KOPT-K1 (cell line): Measurements from ENCODE around the gene TMEM170B.
A peak's percentile ranks its signal among the peaks of the same experiment; 100 is the strongest.

ENCODE experiments used
- H3K27ac ChIP-seq: fragments of 200-600 bp; sonication (generic); 2 replicates; pipeline ENCODE4 v1.5.1; 2016; ENCODE audit warnings: antibody characterized with exemption, mild to moderate bottlenecking, low read depth, low read length; ENCODE audit not compliant: poor library complexity, severe bottlenecking
- H3K36me3 ChIP-seq: fragments of 200-600 bp; sonication (generic); 2 replicates; pipeline ENCODE4 v1.5.1; 2017; ENCODE audit warnings: antibody characterized with exemption, mild to moderate bottlenecking, low read length, moderate library complexity; ENCODE audit not compliant: insufficient read depth
- H3K9me3 ChIP-seq: fragments of 200-600 bp; sonication (generic); 2 replicates; pipeline ENCODE4 v1.5.1; 2017; ENCODE audit warnings: antibody characterized with exemption, low read length, mild to moderate bottlenecking; ENCODE audit not compliant: insufficient read depth, poor library complexity, severe bottlenecking

Gene TMEM170B

GRCh38 chr6:11537229-11538051 lies at the start of gene TMEM170B:
TMEM170B (plus strand) TSS chr6:11537749; CDS start chr6:11538278, 529 bp downstream.
- H3K9me3 ChIP-seq: no peaks in the 10 kb centered on the region
- no peaks in the 10 kb centered on the region for H3K36me3 ChIP-seq
- H3K27ac ChIP-seq: peak within 1 kb of the TSS; percentile 68

GRCh38 chr6:11490996-11491395 lies 46.6 kb upstream of the TMEM170B start:
- Histone ChIP-seq H3K9me3 (no peaks in the 10 kb centered on the region), H3K36me3 (no peaks in the 10 kb centered on the region), H3K27ac (no peak overlapping the region)

- Histone ChIP-seq H3K27ac (no peak overlapping the region), H3K9me3 (no peaks in the 10 kb centered on the region), H3K36me3 (no peaks in the 10 kb centered on the region)
Measured at GRCh38 chr6:11491596-11492463, 45.7 kb upstream of the TMEM170B start.

GRCh38 chr6:11492464-11493290 lies 44.9 kb upstream of the TMEM170B start:
- Histone ChIP-seq H3K9me3 (no peaks in the 10 kb centered on the region), H3K27ac (no peak overlapping the region), H3K36me3 (no peaks in the 10 kb centered on the region)

- Histone ChIP-seq H3K27ac (no peak overlapping the region), H3K36me3 (no peaks in the 10 kb centered on the region), H3K9me3 (no peaks in the 10 kb centered on the region)
Measured at GRCh38 chr6:11493974-11494373, 43.6 kb upstream of the TMEM170B start.

GRCh38 chr6:11494786-11495564 lies 42.6 kb upstream of the TMEM170B start:
- Histone ChIP-seq H3K36me3 (no peaks in the 10 kb centered on the region), H3K9me3 (no peaks in the 10 kb centered on the region), H3K27ac (no peak overlapping the region)

GRCh38 chr6:11495565-11496145 lies 41.9 kb upstream of the TMEM170B start:
- Histone ChIP-seq H3K27ac (no peak overlapping the region), H3K9me3 (no peaks in the 10 kb centered on the region), H3K36me3 (no peaks in the 10 kb centered on the region)

- H3K36me3 ChIP-seq: no peaks in the 10 kb centered on the region
- H3K27ac ChIP-seq: no peak overlapping the region
- H3K9me3 ChIP-seq: no peaks in the 10 kb centered on the region
Measured at GRCh38 chr6:11496152-11497060, 41.1 kb upstream of the TMEM170B start.

GRCh38 chr6:11497107-11497506 lies 40.4 kb upstream of the TMEM170B start:
- H3K9me3 ChIP-seq: no peaks in the 10 kb centered on the region
- no peaks in the 10 kb centered on the region for H3K36me3 ChIP-seq
- no peak overlapping the region for H3K27ac ChIP-seq

- Histone ChIP-seq H3K9me3 (no peaks in the 10 kb centered on the region), H3K27ac (no peak overlapping the region), H3K36me3 (no peaks in the 10 kb centered on the region)
Measured at GRCh38 chr6:11497881-11498280, 39.7 kb upstream of the TMEM170B start.

- Histone ChIP-seq H3K27ac (no peak overlapping the region), H3K36me3 (no peaks in the 10 kb centered on the region), H3K9me3 (no peaks in the 10 kb centered on the region)
Measured at GRCh38 chr6:11500008-11500407, 37.5 kb upstream of the TMEM170B start.

GRCh38 chr6:11509471-11509870 lies 28.1 kb upstream of the TMEM170B start:
- no peaks in the 10 kb centered on the region for H3K9me3 ChIP-seq
- H3K36me3 ChIP-seq: no peaks in the 10 kb centered on the region
- H3K27ac ChIP-seq: no peak overlapping the region

GRCh38 chr6:11514672-11515071 lies 22.9 kb upstream of the TMEM170B start:
- H3K27ac ChIP-seq: no peak overlapping the region
- H3K9me3 ChIP-seq: peaks cover 7% of the 10 kb centered on the region
- H3K36me3 ChIP-seq: no peaks in the 10 kb centered on the region
